Measurements from ENCODE around the gene MYL7.
A peak's percentile ranks its signal among the peaks of the same experiment; 100 is the strongest.
"Not testable (repeated sequence)": the region's sequence is repeated elsewhere in the genome, so short reads cannot be mapped to it uniquely, and the experiment has no call there.

Gene MYL7

DNA sequence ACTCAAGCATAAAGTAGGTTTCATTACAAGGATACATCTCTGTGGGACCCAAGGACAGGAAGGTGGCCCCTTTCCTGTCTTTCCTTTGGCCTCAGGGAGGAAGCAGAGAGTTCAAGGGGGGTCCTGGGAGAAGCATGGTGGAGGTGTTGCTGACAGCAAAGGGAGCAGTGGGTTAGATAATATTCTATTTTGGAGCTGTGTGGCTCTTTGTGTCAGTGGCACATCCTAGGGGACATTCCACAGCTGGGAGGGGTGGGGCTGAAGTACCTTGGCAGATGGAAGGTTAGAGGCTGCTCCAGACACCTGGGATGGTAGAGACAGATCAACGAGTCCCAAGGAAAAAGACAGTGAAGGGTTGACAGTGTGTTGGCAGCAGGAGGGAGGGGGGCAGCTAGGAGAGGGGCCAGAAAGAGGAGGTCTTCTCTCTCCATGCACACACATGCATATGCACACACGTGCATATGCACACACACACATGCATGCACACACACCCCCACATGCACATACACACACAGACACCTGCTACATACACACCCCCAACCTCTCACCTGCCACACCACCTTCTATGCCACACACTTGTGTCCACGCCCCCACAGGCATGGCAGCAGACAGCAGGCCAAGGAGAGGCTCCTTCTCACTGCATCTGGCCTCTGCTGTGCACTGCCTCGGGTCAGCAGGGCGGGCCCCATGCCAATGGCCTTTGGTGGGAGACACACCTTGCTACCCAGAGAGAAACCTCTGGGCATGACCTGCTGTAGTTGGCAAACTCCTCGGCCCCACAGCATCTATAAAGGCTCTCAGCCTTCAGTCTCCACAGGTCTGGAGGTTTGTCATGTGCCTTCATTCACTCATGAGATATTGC, 12.2 kb downstream of the MYL7 start:
- no peak for DNase-seq

DNA sequence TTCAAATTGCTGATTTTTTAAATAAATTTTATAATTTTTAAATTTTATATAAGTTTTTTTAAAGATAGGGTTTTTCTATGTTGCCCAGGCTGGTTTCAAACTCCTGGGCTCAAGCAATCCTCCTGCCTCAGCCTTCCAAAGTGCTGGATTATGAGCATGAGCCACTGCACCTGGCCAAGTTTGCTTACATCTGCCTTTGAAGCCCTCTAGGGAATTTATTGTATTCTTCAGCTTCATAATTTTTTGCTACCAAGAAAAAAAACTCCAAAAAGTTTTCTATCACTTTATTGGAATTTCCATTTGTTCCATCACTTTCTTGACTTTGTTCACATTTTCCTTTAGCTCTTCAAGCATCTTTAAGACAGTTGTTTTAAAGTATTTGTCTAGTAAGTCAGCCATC, 14.0 kb downstream of the MYL7 start:
- no peak for DNase-seq

DNA sequence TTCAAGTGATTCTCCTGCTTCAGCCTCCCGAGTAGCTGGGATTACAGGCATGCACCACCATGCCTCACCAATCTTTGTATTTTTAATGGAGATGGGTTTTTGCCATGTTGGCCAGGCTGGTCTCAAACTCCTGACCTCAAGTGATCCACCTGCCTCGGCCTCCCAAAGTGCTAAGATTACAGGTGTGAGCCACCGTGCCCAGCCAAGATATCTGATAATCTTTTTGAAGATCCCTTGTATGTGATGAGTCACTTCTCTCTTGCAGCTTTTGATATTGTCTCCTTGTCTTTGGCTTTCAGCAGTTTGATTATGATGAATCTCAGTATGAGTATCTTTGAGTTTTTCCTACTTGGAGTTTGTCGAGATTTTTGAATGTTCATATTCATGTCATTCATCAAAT, 14.6 kb downstream of the MYL7 start:
- not testable (repeated sequence) for DNase-seq

DNA sequence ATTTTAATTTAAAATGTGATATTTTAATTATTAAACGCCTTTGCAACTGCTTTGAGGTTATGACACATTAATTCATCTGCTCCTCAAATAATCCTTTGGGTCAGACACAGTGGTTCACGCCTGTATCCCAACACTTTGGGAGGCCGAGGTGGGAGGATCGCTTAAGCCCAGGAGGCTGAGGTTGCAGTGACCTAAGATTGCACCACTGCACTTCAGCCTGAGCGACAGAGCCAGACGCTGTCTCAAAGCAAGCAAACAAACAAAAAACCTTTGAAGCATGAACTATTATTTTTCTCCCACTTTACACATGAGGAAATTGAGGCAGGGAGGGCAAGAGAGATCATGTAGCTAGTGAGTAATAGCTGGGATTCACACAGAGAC, 16.3 kb downstream of the MYL7 start:
- no peak for DNase-seq

DNA sequence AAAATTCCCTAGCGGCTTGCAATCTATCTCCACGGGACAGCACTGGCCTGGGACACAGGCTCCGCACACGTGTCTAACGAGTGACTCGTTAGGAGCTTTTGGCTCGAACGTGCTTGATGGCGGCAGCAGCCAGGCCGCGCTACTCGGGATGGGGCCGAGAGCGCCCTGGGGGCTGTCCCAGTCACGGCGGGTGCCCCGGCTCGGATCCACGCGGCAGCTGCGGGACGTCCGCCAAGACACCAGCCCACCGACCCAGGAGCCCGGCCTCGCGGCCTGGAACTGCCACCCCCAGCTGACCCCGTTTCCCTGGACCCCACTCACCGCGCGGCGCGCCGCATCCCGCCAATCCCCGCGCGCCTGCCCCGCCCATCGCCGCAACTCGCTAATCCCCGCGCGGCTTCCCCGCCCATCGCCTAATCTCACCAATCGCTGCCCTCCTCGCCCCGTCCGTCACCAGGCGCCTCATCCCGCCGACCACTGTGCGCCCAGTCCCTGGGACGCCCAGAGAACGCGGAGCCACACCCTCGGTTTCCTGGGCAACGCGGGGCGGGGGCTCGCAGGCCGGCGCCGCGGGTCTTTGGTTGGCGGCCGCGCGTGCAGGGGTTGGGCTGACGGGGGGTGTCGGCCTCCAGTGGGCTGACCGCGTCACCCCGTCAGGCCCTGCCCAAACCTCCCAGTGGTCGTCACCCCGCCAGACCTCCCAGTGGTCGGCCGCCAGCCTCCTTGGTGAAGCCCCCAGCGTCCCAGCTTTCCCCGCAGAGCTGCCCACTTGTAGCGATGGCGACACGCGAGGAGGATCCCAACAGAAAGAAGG, 17.7 kb downstream of the MYL7 start, which contains the start of gene POLD2:
TSS of gene POLD2 (minus strand) at position 359 of the 814 bp plus-strand sequence. CDS start 1,495 bp downstream, outside the sequence.
- peak; percentile 98 for DNase-seq

DNA sequence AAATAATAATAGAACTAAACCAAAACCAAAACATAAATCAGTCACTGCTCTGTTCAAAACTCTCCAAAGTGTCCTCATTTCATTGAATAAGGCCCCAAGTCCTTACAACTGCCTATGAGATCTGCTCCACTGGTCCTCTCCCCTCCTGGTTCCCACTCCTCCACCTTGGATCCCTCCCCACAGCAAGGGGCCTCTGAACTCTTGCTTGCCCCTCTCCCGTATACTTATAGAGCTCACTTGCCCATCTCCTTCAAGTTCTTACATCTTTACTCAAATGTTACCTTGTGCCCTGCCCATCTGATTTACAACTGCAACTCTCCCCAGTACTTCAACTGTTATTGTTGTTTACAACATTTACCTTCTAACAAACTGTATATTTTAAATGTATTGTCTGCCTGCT, 18.6 kb downstream of the MYL7 start:
- DNase-seq, result no peak

DNA sequence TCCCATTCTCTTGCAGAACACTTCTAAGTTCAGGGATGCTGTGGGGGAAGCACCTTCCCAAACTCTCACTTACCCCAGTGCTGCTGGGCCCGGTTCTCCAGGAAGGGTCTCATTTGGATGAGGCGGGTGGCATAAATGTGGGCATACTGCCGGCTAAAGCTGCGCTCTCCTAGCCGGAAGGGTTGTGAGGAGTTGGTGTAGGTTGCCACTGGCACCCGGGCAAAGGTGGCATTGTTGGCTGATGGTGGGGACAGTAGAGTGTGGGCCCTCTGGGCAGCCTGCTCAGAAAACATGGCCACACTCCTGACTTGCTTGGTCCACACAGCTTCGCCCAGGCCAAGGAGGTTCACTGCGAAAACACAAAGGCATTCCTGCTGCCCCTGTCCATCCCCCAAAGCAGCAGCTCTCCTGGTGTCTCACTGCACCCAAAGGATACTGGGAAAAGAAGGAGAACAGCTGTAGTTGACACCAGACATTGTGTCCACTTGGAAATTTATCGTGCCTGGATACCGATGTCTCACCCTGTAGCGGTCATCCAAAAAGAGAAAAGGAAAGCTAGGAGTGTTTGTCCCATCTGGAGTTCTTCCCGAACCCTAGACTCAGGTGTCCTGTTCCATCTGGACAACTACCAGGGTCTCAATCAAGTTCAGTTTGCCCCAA, 19.2 kb downstream of the MYL7 start:
- no peak for DNase-seq

DNA sequence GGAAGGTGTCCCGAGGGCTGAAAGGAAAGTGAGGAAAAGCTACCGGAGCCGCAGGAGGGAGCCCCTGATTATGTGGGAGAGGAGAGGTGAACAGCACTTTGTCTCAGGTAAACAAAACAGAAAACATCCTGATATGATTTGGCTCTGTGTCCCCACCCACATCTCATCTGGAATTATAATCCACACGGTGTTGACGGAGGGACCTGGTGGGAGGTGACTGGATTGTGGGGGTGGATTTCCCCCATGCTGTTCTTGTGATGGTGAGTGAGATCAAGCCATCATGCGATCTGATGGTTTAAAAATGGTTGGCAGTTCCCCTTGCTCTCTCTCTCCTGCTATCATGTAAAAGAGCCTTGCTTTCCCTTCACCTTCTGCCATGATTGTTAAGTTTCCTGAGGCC, 20.7 kb downstream of the MYL7 start:
- no peak for DNase-seq

DNA sequence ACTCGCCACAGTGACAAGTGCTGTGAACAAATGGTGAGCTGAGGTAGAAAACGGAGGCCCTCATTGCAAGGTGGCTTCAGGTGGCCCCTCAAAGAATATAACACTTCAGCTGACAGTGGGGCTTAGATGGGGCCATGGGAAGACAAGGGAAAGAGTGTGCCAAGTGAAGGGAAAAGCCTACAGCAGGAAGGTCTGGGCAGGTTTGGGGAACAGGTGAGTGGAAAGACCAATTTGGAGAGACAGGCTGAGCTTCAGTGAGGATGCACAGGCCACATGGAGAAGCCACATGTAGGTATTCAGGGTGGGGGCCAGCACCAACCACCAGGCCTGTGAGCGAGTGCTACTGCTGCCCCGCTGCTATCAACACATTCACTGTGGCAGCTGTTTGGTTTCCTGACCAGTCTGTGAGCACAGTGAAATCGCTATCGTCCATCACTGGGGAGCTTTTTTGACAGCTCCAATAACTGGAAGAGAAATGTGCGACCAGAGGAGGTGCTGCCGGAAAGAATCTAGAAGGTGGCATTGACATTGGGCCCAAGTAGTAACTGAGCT, 21.2 kb downstream of the MYL7 start:
- DNase-seq, result no peak

DNA sequence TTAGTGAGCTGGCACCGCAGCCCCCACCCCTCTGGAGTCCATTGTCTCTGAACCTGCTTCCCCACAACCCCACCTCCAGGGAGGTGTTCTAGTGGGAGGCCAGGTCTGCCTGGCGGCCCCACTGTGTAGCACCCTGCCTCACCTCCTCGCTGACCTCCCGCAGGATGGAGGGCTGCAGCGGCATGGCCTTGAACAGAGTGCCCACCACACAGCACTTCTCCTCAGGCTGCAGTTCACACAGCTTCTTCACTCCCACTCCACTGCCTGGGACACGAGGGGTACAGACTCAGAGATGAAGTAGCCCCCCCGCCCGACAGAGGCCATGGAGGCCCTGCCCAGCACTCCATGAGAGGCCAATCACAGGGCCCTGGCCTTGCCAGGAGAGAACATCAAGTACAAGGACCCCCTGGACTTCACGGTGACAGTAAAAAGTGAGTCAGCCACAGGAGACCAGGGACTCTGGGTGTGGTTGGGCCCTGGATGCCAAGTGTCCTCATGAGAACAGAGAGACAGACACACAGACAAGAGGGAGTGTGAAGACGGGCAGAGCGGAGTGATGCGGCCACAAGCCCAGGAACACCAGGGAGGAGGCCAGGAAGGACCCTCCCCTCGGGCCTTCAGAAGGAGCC, 23.2 kb downstream of the MYL7 start:
- no peak for DNase-seq

DNA sequence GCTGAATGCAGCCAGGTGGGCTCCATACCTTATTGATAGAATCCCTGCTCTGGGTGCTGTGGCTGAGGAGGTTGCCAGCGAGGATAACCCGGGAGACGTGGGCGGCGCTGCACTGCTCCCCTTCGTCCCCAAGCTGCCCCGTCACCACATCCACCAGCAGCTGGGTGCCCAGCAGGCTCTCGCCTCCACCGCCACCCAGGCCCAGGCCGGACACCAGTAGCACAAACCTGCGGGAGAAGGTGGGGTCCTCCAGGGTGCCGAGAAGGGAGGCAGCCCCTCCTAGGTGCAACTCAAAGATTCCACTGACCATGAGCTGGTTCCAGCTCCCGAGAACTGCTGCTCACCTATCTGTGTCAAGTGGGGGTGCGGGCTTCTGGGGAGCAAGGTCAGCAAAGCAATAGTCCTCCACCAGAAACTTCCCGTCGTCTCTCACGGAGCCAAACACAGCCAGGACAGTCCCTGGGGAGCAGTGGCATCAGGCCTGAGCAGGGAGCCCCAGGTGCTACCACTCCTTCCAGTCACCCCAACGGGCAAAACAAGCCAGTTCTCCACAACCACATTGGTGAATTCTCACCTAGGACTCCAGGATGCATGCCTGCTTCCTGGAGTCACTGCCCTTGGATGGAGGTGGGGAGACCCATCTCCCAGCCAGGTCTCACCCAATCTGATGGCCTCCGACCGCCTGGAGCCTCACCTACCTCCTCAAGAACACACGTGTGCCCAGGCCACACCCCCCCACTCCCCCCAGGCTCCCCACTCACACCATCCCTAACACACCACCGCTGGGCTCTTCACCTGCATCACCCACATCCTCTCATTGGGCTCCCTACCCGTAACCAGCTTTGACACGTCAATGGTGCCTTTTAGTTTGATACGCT, 24.1 kb downstream of the MYL7 start:
- DNase-seq, result no peak

DNA sequence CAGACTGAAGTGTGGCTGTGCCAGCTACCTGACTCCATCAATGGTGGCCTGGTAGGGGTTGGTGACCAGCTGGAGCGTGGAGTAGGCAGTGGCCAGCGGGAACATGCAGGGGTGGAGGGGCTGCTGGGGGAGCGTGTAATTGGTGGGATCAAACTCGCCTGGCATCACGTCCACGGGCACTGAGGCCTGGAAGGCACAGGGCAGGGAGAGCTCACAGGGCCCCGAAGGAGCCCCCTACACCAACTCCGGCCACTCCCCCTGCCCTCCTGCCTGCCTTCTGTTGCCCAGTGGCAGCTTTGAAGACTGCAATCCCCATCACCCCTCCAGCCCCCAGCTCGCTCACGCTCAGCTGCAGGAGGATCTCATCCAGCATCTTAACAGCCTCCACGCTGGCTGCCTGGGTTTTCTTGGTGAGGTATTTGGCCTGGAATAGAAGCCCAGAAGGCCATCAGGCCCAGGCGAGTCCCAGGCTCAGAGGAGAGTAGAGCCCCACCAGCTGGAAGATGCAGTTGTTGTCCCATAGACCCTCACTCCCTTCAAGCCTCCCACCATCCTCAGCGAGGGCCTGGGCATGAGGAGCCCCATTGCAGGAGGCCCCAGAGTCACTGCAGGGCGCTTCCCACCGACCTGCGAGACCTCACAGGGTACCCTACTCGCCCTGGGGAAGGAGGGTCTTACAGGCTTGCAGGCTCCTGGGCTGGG, 24.9 kb downstream of the MYL7 start:
- no peak for DNase-seq

DNA sequence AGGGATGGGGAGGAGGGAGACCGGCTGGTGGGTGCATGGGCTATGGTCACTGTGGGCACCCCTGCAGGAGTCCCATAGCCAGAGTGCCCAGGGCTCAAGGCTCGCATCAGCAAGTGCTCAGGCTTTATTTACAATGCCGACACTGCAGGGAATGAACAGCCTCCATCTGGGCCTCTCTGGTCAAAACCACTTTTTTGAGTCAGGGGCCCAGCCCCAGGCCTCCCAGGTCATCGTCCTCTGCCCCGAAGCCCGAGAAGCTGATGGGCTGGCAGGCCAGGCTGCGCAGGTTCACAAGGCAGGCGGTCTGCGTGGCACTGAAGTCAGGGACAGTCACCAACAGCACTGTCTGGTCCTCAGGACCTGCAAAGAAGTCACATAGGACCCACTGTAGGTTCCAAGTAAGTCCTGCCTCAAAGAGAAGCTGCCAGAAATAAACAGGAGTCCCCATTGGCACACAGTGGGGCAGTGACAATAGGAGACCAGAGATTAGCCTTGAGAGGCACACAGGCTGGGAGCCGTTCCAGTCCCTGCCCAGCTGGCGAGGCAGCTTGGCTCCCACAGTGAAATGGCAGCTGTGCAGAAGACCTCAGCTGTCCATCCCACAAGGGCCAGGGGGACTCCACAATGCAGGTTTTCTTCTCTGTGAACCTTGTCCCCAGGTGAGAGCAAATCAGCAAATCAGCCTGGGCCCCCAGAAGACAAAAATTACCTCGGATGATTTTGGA, 26.4 kb downstream of the MYL7 start:
- DNase-seq, result no peak

DNA sequence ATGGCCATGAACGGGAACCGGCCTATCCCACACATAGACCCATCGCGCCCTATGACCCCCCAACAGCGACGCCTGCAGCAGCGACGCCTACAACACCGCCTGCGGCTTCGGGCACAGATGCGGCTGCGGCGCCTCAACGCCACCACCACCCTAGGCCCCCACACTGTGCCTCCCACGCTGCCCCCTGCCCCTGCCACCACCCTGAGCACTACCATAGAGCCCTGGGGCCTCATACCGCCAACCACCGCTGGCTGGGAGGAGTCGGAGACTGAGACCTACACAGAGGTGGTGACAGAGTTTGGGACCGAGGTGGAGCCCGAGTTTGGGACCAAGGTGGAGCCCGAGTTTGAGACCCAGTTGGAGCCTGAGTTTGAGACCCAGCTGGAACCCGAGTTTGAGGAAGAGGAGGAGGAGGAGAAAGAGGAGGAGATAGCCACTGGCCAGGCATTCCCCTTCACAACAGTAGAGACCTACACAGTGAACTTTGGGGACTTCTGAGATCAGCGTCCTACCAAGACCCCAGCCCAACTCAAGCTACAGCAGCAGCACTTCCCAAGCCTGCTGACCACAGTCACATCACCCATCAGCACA, 27.3 kb downstream of the MYL7 start:
- DNase-seq, result no peak

DNA sequence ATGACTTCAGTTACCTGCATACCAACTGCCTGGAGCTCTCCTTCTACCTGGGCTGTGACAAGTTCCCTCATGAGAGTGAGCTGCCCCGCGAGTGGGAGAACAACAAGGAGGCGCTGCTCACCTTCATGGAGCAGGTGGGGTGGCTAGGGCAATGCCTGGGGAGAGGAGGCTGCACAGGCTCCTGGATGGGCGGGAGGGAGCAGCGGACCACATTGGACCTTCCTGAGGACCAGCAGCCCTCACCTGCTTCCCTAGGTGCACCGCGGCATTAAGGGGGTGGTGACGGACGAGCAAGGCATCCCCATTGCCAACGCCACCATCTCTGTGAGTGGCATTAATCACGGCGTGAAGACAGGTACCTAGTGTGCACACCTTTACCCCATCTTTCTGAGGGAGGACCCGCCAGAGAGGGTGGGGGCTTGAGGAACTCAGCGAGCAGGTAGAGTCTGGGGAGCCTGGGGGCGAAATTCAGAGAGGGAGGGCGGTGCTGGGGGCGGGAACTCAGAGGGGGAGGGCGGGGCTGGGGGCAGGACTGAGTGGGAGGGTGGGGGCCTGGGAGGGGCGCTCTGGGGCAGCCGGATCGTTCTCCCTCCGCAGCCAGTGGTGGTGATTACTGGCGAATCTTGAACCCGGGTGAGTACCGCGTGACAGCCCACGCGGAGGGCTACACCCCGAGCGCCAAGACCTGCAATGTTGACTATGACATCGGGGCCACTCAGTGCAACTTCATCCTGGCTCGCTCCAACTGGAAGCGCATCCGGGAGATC, 28.0 kb downstream of the MYL7 start:
- DNase-seq, result no peak

DNA sequence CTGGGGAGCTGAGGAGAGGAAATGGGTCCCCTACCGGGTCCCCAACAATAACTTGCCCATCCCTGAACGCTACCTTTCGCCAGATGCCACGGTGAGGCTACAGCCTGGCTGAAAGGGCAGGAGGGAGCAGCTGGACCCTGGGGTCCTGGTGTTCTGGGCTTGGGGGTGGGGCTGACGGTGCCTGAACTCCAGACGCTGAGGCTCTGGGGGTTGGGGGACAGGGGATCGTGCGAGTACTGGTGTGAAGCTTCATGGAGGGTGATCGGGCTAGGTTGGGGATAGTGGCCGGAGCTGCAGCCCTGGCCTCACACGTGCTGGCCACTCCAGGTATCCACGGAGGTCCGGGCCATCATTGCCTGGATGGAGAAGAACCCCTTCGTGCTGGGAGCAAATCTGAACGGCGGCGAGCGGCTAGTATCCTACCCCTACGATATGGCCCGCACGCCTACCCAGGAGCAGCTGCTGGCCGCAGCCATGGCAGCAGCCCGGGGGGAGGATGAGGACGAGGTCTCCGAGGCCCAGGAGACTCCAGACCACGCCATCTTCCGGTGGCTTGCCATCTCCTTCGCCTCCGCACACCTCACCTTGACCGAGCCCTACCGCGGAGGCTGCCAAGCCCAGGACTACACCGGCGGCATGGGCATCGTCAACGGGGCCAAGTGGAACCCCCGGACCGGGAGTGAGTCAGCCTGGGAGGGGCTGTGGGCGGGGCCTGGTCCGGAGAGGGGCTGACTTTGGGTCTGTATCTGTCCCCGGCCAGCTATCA, 28.7 kb downstream of the MYL7 start:
- no peak for DNase-seq

DNA sequence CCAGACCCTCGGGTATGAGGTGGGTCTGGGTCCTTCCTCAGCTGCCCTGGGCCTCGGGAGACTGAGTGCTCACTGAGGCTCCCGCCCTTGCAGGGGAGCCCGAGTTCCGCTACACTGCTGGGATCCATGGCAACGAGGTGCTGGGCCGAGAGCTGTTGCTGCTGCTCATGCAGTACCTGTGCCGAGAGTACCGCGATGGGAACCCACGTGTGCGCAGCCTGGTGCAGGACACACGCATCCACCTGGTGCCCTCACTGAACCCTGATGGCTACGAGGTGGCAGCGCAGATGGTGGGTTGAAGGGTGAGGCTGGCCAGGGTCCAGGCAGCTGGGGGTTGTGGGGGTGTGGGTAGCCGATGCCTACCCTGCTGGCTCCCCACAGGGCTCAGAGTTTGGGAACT, 29.4 kb downstream of the MYL7 start:
- DNase-seq, result no peak

Measured in activated CD8-positive, alpha-beta memory T cell treated with anti-CD3 and anti-CD28 coated beads, Interleukin-2, amount 50 U/mL, for 48 hours (primary cell).